Bladder microvascular endothelial cell (primary cell): Measurements from ENCODE around the gene OR2A14. TPM values are rescaled to one million over a fixed set of nuclear protein-coding genes. Genes with fewer than 3 reads are reported as not detected.

Experiments
- total RNA-seq: library from RNA; depleted of rRNA; stranded (reverse); fragments of >200 nt; gene quantifications from 2 replicates; pipeline ENCODE4 v1.2.3, GENCODE V29; 2014

OR2A14 gene, protein sequence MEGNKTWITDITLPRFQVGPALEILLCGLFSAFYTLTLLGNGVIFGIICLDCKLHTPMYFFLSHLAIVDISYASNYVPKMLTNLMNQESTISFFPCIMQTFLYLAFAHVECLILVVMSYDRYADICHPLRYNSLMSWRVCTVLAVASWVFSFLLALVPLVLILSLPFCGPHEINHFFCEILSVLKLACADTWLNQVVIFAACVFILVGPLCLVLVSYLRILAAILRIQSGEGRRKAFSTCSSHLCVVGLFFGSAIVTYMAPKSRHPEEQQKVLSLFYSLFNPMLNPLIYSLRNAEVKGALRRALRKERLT
- not detected in 2 replicates for total RNA-seq

DNA sequence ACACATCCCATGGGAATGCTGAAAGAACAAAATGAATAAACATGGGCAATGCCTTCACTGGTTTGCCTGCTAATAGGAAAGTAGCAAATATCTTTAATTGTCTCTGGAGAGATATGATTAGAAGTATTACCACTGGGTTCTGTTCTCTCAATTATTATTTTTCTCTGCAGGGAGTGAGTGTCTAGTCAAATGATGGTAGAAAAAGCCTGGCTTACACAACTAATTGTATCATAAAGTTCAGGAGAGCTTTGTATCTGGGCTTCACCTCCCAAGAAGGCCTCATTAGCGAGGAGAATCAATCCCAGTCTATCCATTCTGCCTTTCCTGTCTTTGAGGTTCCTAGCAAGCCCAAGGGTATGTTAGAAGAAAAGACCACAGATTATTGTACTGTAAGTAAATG, at the start of gene OR2A14:
Gene OR2A14, plus strand, starts transcription at position 301 of the 400 bp plus-strand sequence. CDS start 5,937 bp downstream, outside the sequence.

DNA sequence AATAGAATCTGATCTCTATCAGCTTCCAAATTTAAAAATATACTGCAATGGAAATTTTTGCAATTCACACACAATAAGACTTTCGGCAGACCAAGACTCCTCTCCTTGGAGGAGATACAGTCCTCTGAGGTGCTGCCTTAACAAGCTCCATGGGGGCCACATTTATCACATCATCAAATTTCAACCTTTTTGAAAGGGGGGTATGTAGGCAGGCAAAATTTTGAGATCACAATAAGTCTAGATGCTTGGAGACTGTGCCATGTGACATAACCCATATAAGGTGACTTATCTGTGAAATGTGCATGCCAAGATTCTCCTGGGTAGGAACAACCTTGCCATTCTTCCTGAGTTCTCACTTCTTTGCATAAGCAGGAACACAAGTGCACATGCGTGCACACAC, 37.0 kb upstream of the OR2A14 start, which contains the start of gene OR2A12:
Gene OR2A12, plus strand, starts transcription at position 301 of the 400 bp plus-strand sequence. CDS start 8,830 bp downstream, outside the sequence.

DNA sequence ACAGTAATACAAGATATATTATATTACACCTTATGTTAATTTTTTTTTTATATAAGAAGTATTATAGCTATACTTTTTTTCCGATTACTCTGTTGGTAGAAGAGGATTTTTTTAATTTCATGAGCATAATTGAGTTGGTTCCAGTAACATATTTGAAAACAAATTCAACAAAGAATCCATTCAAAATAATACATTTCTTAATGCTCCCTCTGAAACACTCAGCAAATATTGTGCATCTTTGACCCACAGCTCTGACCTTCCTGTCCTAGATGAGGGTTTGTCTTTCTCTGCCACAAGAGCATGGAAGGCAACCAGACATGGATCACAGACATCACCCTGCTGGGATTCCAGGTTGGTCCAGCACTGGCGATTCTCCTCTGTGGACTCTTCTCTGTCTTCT, 13.7 kb upstream of the OR2A14 start, which contains the start of gene OR2A2:
Gene OR2A2, plus strand, starts transcription at position 301 of the 400 bp plus-strand sequence. Its CDS starts 0 bp downstream, at position 301.

Other genes with a start within 250 kb of the OR2A14 start
- 20.1 and 53.7 TPM in 2 replicates for gene TCAF1, start 221.0 kb upstream of the OR2A14 start, total RNA-seq
- not detected in 2 replicates for gene OR2F2, start 187.9 kb upstream of the OR2A14 start, total RNA-seq
- under 0.01 TPM in 1 of 2 replicates, not detected in the other for gene OR2F1, start 168.3 kb upstream of the OR2A14 start, total RNA-seq
- not detected in 2 replicates for gene OR6B1, start 122.9 kb upstream of the OR2A14 start, total RNA-seq
- not detected in 2 replicates for gene OR2A5, start 74.2 kb upstream of the OR2A14 start, total RNA-seq
- not detected in 2 replicates for gene OR2A25, start 53.4 kb upstream of the OR2A14 start, total RNA-seq
- gene OR2A12, start 36.9 kb upstream of the OR2A14 start, total RNA-seq = not detected in 2 replicates
- gene OR2A2, start 13.6 kb upstream of the OR2A14 start, total RNA-seq = not detected in 2 replicates
- gene CTAGE4, start 60.3 kb downstream of the OR2A14 start, total RNA-seq = not detected in 2 replicates
- gene ARHGEF35, start 72.7 kb downstream of the OR2A14 start, total RNA-seq = 0.06 and 0.32 TPM in 2 replicates
- gene OR2A42, start 116.4 kb downstream of the OR2A14 start, total RNA-seq = not detected in 2 replicates
- gene OR2A7, start 141.6 kb downstream of the OR2A14 start, total RNA-seq = not detected in 2 replicates
- not detected in 2 replicates for gene CTAGE8, start 146.1 kb downstream of the OR2A14 start, total RNA-seq
- not detected in 2 replicates for gene OR2A1, start 189.2 kb downstream of the OR2A14 start, total RNA-seq
- gene ARHGEF5, start 232.2 kb downstream of the OR2A14 start, total RNA-seq = 0.06 and 0.16 TPM in 2 replicates